GM12873 (cell line): ENCODE measurements around the gene MGST3.

Source experiments
- CTCF ChIP-seq: IDR thresholded peaks from 2 replicates; pipeline ENCODE4 v1.5.1; 2012; ENCODE audit warnings: low read depth, mild to moderate bottlenecking, moderate library complexity, low read length, control low read depth; ENCODE audit not compliant: insufficient read depth; ENCODE audit errors: missing control alignments

MGST3 gene

GRCh38 chr1:165668184-165668583, 37.1 kb downstream of the MGST3 start:
- no peak for TF ChIP-seq CTCF

- TF ChIP-seq CTCF, result no peak
These were observed 40.5 kb downstream of the MGST3 start for GRCh38 chr1:165671526-165671925.

- TF ChIP-seq CTCF, result no peak
These were observed 43.6 kb downstream of the MGST3 start for GRCh38 chr1:165674599-165674998.

- no peak for TF ChIP-seq CTCF
These were observed 44.8 kb downstream of the MGST3 start for GRCh38 chr1:165675794-165676193.

GRCh38 chr1:165678509-165678908, 47.5 kb downstream of the MGST3 start:
- TF ChIP-seq CTCF, result no peak

GRCh38 chr1:165679282-165680036, 48.4 kb downstream of the MGST3 start:
- no peak for TF ChIP-seq CTCF

- no peak for TF ChIP-seq CTCF
These were observed 49.3 kb downstream of the MGST3 start for GRCh38 chr1:165680303-165680702.
